PC-3 (cell line): ENCODE data around the gene THAP7.

ENCODE experiments used
- CTCF ChIP-seq: fragments of 300-600 bp; sonication (generic); conservative IDR thresholded peaks from 2 replicates; pipeline ENCODE4 v1.5.1; 2017; ENCODE audit warnings: antibody characterized with exemption, low read depth, mild to moderate bottlenecking, low read length
- EZH2 ChIP-seq: fragments of 300-600 bp; sonication (generic); IDR thresholded peaks from one replicate; pipeline ENCODE4 v1.6.1; 2017; ENCODE audit warnings: antibody characterized with exemption, mild to moderate bottlenecking, low read length; ENCODE audit not compliant: unreplicated experiment

GRCh38 chr22:20953668-20954500 lies 48.0 kb downstream of the THAP7 start:
- TF ChIP-seq CTCF (no peak), EZH2 (no peak)
